ENCODE results near the gene NEK11.

GRCh38 chr3:131387796-131388489, 361.3 kb downstream of the NEK11 start:
- TF ChIP-seq CTCF (conservative IDR thresholded peaks at IDR 0.05; ENCODE audit: low read depth, low read length) (no peak), EZH2 (IDR thresholded peaks at IDR 0.05; ENCODE audit: borderline replicate concordance, low read depth, low read length, poor library complexity, severe bottlenecking) (no peak)

Measured in A673 (cell line).